COLO668 (cell line): ENCODE results near the gene GPM6B.

Experiments
- DNase-seq: peaks from one replicate; lab custom pipeline; 2025; ENCODE audit not compliant: unreplicated experiment; lab: John Stamatoyannopoulos, UW

The GPM6B gene

DNA sequence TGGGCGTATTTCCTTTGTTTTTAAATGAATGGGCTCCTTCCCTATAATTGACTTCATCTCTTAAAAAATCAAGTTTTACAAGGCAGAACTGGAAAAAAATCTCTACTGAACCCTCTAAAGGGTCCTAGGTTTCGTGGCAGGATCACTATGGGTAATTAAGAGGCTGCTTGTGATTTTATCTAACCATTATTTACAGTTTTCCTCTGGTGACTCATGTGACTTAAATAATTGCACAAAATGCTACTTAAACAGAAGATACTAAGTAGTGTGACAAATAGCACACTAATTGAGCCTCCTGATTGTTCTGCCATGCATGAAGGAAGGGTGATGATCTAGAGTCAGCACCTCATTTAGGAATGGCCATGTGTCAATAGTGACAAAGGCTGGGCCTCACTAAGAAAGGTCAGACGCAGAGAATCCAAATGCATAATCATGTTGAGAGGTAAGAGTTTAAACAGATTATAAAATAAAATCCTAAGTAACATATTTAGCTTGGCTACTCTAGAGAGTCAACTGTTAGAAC lies 46.8 kb downstream of the GPM6B start:
- no peak for DNase-seq

DNA sequence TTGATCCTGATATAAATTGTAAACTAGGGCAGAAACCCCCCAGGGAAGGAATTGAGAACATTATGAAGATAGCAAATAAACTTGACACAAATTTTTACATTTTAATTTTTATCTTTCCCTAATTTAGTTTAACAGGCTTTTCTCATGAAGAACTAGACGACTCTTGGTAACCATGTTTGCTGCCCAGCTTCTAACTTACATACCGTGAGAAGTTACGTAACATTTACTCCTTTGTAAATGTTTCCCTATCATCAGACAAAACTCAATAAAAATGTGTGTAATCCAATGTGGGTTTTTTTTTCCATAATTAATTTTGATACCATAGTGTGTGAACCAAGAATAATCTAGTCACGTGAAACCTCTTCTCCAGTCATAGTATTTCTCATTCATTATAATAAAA lies 48.0 kb downstream of the GPM6B start:
- DNase-seq: no peak

- no peak for DNase-seq
These were observed 52.1 kb downstream of the GPM6B start for GRCh38 chrX:13764765-13765164.

DNA sequence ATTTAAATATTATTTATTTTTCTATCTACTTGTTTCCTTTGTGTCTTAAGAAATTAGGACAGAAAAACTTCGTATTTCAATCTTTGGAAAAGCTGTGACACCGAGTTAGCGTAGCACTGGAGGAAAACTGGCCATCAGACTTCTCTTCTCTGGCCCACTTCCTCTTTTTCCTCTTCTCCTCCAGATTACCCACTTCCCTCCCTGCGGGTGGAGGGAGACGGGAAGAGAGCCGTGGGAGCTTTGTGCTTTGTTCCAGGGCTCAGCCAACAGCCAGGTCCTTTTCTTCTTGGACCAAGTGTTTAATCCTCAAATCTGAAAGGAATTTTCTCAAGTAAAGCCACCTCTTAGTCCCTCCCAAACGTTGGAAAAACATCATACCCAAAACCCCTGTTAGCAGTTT lies 52.6 kb downstream of the GPM6B start:
- DNase-seq: no peak

- no peak for DNase-seq
These were observed 53.4 kb downstream of the GPM6B start for GRCh38 chrX:13763489-13763888.

- no peak for DNase-seq
These were observed 55.1 kb downstream of the GPM6B start for GRCh38 chrX:13761606-13762414.

DNA sequence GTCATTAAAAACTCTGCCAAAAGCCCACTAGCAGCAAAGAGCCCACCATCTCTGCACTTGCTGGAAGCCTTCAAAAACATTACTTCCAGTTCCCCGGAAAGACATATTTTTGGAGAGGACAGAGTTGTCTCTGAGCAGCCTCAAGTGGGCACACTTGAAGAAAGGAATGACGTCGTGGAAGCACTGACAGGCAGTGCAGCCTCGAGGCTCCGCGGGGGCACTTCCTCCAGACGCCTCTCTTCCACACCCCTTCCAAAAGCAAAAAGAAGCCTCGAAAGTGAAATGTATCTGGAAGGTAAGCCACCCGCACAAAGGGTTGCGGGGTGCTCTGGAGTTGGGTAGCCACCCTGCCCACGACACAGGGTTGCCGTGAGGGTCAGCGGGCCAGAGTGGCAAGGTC lies 56.5 kb downstream of the GPM6B start:
- no peak for DNase-seq

GRCh38 chrX:13759152-13759718 lies 57.7 kb downstream of the GPM6B start:
- no peak for DNase-seq

DNA sequence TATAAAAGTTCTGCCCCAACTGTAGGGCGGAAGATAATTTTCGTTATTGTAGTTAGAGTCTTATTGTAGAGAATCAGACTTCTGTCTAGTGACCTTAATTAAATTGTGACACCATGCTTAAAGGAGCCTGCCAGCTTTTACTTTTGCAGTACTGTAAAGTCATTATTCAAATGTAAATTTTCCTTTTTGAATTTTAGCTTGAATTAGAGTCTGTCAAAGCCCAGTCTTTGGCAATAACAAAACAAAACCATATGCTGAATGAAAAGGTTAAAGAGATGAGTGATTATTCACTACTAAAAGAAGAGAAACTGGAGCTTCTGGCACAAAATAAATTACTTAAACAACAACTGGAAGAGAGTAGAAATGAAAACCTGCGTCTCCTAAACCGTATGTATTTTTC lies 60.5 kb downstream of the GPM6B start:
- DNase-seq: no peak

DNA sequence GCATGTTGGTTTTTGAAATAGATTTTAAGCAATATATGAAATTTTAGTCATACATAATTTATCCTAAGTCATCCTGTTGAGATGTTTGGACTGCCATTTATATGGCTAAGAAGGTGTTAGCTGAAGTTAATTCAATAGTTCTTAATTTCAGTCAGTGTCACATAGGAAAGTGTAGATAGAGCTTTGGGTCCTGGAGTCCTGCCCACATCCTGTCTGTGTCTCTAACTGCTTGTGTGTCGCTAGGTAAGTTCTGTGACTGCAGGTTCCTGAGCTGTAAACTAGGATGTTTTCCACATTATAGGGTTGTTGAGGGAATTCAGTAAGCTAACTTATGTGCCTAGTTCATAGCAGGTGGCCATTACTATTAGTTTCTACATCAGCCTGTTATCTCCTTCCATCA lies 61.6 kb downstream of the GPM6B start:
- no peak for DNase-seq

- DNase-seq: no peak
These were observed 62.1 kb downstream of the GPM6B start for GRCh38 chrX:13754765-13755164.

- DNase-seq: no peak
These were observed 64.2 kb downstream of the GPM6B start for GRCh38 chrX:13752646-13753045.

GRCh38 chrX:13752141-13752540 lies 64.8 kb downstream of the GPM6B start:
- DNase-seq: no peak

DNA sequence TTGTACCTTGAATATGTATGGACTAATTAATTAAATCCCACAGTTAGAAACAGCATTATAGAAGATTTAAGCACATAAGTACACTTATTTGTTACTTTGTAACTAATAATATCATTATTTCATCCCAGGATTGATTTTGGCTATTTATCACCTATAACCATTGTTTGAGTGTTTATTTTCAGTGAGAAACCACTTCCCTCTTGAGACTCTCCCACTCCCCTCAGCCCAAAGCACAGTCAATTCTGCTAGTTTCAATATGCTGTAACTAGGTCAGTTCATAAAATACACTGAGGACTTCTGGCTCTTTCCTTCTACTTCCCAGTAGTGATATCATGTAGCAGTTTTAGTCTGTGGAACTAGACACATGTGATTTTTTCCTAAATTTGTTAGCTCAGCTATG lies 66.1 kb downstream of the GPM6B start:
- DNase-seq: no peak

GRCh38 chrX:13750204-13750603 lies 66.7 kb downstream of the GPM6B start:
- DNase-seq: no peak

- DNase-seq: no peak
These were observed 68.4 kb downstream of the GPM6B start for GRCh38 chrX:13748486-13748885.

DNA sequence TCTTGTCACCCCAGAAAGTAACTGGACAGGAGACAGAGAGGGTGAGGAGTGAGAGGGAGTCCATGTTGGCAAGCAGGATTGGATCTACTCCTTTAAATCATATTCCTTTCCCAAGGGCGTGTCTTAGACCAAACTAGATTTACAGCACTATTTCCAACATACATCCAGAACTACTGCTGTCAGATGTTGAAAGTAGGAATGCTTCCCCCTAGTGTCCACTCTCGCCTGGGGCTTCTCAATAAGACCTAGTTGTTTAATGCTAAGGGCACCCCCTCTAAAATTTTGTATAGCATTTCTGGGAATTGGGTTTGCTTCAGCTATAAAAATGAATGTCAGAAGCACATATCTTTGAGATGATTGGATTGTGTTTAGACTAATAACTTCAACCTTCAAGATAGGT lies 69.1 kb downstream of the GPM6B start:
- peak; percentile 25 for DNase-seq

GRCh38 chrX:13742397-13743176 lies 74.3 kb downstream of the GPM6B start:
- no peak for DNase-seq

- DNase-seq: no peak
These were observed 75.2 kb downstream of the GPM6B start for GRCh38 chrX:13741695-13742094.

DNA sequence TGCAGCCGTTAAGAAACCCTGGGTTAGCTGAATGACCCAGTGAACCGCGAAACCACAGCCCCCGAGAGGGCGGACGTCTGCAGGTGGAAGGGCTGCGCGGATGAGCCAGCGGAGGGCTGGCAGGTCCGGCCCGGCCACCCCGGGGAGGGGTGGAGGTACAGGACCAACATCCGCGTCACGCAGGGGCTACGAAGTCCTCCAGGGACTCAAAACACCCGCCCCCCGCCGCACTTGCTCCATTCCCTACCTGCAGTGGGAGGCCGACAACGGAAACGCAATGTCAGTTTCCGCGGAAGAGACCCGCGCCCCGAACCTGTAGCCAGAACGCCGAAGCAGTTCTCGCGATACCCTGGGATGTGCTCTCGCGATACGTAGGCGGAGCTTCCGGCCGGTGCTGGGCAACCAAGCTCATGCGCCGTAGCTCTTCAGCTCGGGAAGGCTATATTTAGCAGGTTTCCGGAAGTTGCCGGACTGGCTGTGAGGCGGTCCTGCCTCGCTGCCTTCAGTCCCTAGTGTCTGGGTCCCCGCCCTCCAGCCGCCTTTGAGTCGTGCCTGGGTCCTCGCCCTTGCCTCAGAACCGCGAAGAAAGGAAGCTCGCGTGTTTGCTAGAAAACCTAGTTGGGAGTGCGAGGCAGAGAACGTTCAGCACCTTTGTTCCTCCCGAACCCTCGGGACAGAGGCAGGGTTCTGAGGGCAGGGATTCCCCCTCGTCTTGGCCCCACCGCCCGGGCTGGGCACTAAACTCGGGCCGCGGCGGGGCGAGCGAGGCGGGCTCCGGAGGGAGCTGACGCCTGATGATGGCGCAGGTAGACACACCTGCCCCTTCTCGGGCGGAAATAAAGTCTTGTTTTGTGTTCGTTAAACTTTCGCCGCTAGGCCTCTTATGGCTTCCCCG lies 82.4 kb downstream of the GPM6B start, which contains the start of the genes OFD1 and TRAPPC2:
TSS of gene OFD1 (plus strand) at position 471 of the 895 bp plus-strand sequence. CDS start at position 795, 324 bp downstream.
TSS of gene TRAPPC2 (minus strand) at position 343 of the 895 bp plus-strand sequence. CDS start 14,657 bp downstream, outside the sequence.
- DNase-seq: peak; percentile 93

- no peak for DNase-seq
These were observed 83.4 kb downstream of the GPM6B start for GRCh38 chrX:13733506-13733905.
